Loucy (cell line): ENCODE data around the gene SCFD2.
A peak's percentile ranks its signal among the peaks of the same experiment; 100 is the strongest.

Experiments
- H2AFZ ChIP-seq: fragments of 200-600 bp; sonication (generic); 2 replicates; pipeline ENCODE4 v1.6.0; 2016; ENCODE audit warnings: antibody characterized with exemption, mild to moderate bottlenecking, low read length, moderate library complexity
- H3F3A ChIP-seq: fragments of 200-600 bp; 2 replicates; pipeline ENCODE4 v1.6.0; 2016; ENCODE audit warnings: antibody characterized with exemption, low read depth, mild to moderate bottlenecking
- H3K27me3 ChIP-seq: fragments of 200-600 bp; sonication (generic); 2 replicates; pipeline ENCODE4 v1.6.1; 2014; ENCODE audit warnings: low read length, mild to moderate bottlenecking; ENCODE audit not compliant: insufficient read depth, poor library complexity, severe bottlenecking
- H3K36me3 ChIP-seq: fragments of 200-600 bp; sonication (generic); 2 replicates; pipeline ENCODE4 v1.6.1; 2016; ENCODE audit warnings: low read length; ENCODE audit not compliant: insufficient read depth
- H3K4me1 ChIP-seq: fragments of 200-600 bp; sonication (generic); 2 replicates; pipeline ENCODE4 v1.5.1; 2014; ENCODE audit warnings: low read length, mild to moderate bottlenecking; ENCODE audit not compliant: insufficient read depth, poor library complexity, severe bottlenecking
- H3K4me2 ChIP-seq: fragments of 200-600 bp; sonication (generic); 2 replicates; pipeline ENCODE4 v1.6.0; 2014; ENCODE audit warnings: antibody characterized with exemption, low read length, low read depth, mild to moderate bottlenecking; ENCODE audit not compliant: poor library complexity, severe bottlenecking
- H3K4me3 ChIP-seq: fragments of 200-600 bp; sonication (generic); 2 replicates; pipeline ENCODE4 v1.5.1; 2014; ENCODE audit warnings: low read length, mild to moderate bottlenecking, mixed read lengths; ENCODE audit not compliant: poor library complexity, severe bottlenecking
- H3K79me2 ChIP-seq: fragments of 200-600 bp; sonication (generic); 2 replicates; pipeline ENCODE4 v1.6.1; 2014; ENCODE audit warnings: low read length; ENCODE audit not compliant: insufficient read depth
- H3K9ac ChIP-seq: fragments of 200-600 bp; sonication (generic); 2 replicates; pipeline ENCODE4 v1.6.0; 2014; ENCODE audit warnings: mild to moderate bottlenecking, low read depth, low read length, moderate library complexity; ENCODE audit not compliant: poor library complexity, severe bottlenecking
- H3K9me2 ChIP-seq: fragments of 200-600 bp; sonication (generic); replicated peaks from 2 replicates; pipeline ENCODE4 v1.6.1; 2016; ENCODE audit warnings: low read depth, low read length, mixed read lengths
- H3K9me3 ChIP-seq: fragments of 200-600 bp; sonication (generic); 2 replicates; pipeline ENCODE4 v1.6.1; 2014; ENCODE audit warnings: mild to moderate bottlenecking, antibody characterized with exemption, low read length, low read depth; ENCODE audit not compliant: insufficient read depth
- H4K20me1 ChIP-seq: fragments of 200-600 bp; sonication (generic); 2 replicates; pipeline ENCODE4 v1.6.0; 2014; ENCODE audit warnings: antibody characterized with exemption, low read length, mild to moderate bottlenecking; ENCODE audit not compliant: insufficient read depth, poor library complexity, severe bottlenecking
- EZH2phosphoT487 ChIP-seq: fragments of 200-600 bp; IDR thresholded peaks from 2 replicates; pipeline ENCODE4 v1.6.1; 2018; ENCODE audit warnings: antibody characterized with exemption, mild to moderate bottlenecking, moderate library complexity, borderline replicate concordance
- TF ChIP-seq, protein P1 (sequence below): fragments of 200-600 bp; sonication (generic); conservative IDR thresholded peaks from 2 replicates; pipeline ENCODE4 v1.5.1; 2014; ENCODE audit warnings: mild to moderate bottlenecking, antibody characterized with exemption, low read length

SCFD2 gene

DNA sequence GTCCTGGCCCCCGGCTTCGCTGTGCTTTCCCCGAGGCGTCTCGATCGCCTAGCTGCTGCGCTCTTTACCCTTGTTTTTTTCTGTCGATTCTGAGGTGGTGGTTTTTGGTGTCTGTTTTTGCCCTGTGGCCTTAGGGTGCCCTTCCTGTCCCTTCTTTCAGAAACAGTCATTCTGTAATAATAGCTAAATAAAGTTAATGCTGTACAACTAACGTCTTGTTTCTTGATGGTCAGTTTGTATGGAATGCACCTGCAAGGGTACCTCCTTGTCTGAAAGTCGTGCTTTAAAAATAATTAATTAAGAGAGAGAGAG lies 12.3 kb upstream of the SCFD2 start:
- TF ChIP-seq, protein P1, sequence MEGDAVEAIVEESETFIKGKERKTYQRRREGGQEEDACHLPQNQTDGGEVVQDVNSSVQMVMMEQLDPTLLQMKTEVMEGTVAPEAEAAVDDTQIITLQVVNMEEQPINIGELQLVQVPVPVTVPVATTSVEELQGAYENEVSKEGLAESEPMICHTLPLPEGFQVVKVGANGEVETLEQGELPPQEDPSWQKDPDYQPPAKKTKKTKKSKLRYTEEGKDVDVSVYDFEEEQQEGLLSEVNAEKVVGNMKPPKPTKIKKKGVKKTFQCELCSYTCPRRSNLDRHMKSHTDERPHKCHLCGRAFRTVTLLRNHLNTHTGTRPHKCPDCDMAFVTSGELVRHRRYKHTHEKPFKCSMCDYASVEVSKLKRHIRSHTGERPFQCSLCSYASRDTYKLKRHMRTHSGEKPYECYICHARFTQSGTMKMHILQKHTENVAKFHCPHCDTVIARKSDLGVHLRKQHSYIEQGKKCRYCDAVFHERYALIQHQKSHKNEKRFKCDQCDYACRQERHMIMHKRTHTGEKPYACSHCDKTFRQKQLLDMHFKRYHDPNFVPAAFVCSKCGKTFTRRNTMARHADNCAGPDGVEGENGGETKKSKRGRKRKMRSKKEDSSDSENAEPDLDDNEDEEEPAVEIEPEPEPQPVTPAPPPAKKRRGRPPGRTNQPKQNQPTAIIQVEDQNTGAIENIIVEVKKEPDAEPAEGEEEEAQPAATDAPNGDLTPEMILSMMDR: no peak
- TF ChIP-seq EZH2phosphoT487: no peak
- H3K79me2 ChIP-seq: peaks cover 57% of the 10 kb centered on the region
- H3K27me3 ChIP-seq: no peaks in the 10 kb centered on the region
- H2AFZ ChIP-seq: peak overlapping the region; percentile 91
- H3K36me3 ChIP-seq: peaks cover 10% of the 10 kb centered on the region
- H3K9me2 ChIP-seq: no peaks in the 10 kb centered on the region
- H3K9ac ChIP-seq: peak overlapping the region; percentile 95
- H3K4me1 ChIP-seq: peaks cover 44% of the 10 kb centered on the region
- H3K4me2 ChIP-seq: peak overlapping the region; percentile 97
- peaks cover 53% of the 10 kb centered on the region for H4K20me1 ChIP-seq
- no peaks in the 10 kb centered on the region for H3K9me3 ChIP-seq
- no peaks in the 10 kb centered on the region for H3F3A ChIP-seq
- H3K4me3 ChIP-seq: peak overlapping the region; percentile 98

DNA sequence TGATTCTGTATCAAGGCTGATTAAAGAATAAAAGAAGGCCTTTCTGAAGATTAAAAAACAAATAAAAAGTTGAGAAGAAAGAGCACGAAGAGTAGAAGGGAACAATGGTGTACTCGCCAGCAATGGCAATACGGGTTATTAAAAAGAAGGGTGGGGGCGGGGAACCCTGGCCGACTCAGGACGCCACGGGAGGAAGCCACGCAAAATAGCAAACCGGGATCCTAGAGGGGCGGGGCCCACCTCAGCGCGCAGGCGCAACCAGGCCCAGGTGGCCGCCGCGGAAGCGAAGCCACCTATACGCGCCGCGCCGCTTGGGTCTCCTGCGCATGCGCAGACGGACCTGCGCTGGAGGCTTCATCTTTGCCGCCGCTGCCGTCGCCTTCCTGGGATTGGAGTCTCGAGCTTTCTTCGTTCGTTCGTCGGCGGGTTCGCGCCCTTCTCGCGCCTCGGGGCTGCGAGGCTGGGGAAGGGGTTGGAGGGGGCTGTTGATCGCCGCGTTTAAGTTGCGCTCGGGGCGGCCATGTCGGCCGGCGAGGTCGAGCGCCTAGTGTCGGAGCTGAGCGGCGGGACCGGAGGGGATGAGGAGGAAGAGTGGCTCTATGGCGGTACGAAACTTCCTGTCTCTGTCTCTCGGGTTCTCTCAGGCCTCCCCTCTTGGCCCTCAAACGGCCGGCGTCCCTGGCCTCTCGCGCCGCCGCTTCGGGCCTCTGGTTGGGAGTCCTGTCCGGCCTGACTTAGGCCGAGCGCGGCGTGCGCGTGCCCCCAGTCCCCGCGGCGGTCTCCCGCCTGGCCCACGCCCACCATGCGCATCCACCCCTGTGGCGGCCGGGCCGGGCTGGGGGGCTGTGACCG lies 11.7 kb upstream of the SCFD2 start, which contains the start of gene FIP1L1:
TSS of gene FIP1L1 (plus strand) at position 323 of the 852 bp plus-strand sequence. CDS start at position 521, 198 bp downstream.
- peak within 1 kb of the TSS; percentile 98 for H3K4me3 ChIP-seq
- peaks cover 5% of the 10 kb centered on the region; the same call in 1 of the 2 replicates for H3K36me3 ChIP-seq
- H3F3A ChIP-seq: no peaks in the 10 kb centered on the region
- H2AFZ ChIP-seq: peak within 1 kb of the TSS; percentile 91
- peak within 1 kb of the TSS; percentile 95 for H3K9ac ChIP-seq
- no peaks in the 10 kb centered on the region for H3K9me2 ChIP-seq
- TF ChIP-seq, protein P1: no peak
- TF ChIP-seq EZH2phosphoT487: no peak
- peaks cover 39% of the 10 kb centered on the region for H3K4me1 ChIP-seq
- no peaks in the 10 kb centered on the region for H3K27me3 ChIP-seq
- peaks cover 51% of the 10 kb centered on the region for H3K79me2 ChIP-seq
- H3K9me3 ChIP-seq: no peaks in the 10 kb centered on the region
- H3K4me2 ChIP-seq: peak within 1 kb of the TSS; percentile 97
- peaks cover 48% of the 10 kb centered on the region for H4K20me1 ChIP-seq

DNA sequence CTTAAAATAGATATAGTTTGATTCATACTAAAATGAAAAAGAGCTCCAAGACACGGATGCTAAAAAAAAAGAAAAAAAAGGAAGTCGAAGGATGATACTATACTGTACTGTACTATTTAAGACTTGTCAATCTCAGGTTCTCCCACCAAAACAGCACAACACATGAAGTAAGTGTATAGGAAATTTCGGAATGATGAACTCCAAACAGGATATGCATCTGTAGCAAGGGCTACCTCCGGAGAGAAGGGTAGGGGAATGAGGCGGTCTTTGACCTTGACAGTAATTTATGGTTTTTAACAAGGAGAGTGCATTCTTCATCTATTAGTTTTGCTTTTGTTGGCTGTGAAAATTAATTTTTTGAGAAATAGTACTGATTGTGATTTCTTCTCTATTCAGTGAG lies 11.0 kb upstream of the SCFD2 start:
- H3K4me2 ChIP-seq: peak overlapping the region; percentile 82
- H3K4me3 ChIP-seq: peak overlapping the region; percentile 98
- peak overlapping the region; percentile 91 for H2AFZ ChIP-seq
- peaks cover 33% of the 10 kb centered on the region for H3K4me1 ChIP-seq
- peak overlapping the region; percentile 95 for H3K9ac ChIP-seq
- peaks cover 41% of the 10 kb centered on the region for H4K20me1 ChIP-seq
- no peaks in the 10 kb centered on the region for H3K9me2 ChIP-seq
- H3K9me3 ChIP-seq: no peaks in the 10 kb centered on the region
- H3K27me3 ChIP-seq: no peaks in the 10 kb centered on the region
- H3K79me2 ChIP-seq: peaks cover 44% of the 10 kb centered on the region
- no peaks in the 10 kb centered on the region for H3K36me3 ChIP-seq
- TF ChIP-seq, protein P1: no peak
- no peak for TF ChIP-seq EZH2phosphoT487
- no peaks in the 10 kb centered on the region for H3F3A ChIP-seq
